Measurements from ENCODE around the gene NFIX. TPM values are rescaled to one million over a fixed set of nuclear protein-coding genes. Genes with fewer than 3 reads are reported as not detected.

Gene NFIX
- total and polyA plus RNA-seq, 9 of the 15 experiments (the other 6 are each of a cell fraction or from before 2014, with no cell fraction given), result 0.28 to 26.8 (median 5.4) TPM

DNA sequence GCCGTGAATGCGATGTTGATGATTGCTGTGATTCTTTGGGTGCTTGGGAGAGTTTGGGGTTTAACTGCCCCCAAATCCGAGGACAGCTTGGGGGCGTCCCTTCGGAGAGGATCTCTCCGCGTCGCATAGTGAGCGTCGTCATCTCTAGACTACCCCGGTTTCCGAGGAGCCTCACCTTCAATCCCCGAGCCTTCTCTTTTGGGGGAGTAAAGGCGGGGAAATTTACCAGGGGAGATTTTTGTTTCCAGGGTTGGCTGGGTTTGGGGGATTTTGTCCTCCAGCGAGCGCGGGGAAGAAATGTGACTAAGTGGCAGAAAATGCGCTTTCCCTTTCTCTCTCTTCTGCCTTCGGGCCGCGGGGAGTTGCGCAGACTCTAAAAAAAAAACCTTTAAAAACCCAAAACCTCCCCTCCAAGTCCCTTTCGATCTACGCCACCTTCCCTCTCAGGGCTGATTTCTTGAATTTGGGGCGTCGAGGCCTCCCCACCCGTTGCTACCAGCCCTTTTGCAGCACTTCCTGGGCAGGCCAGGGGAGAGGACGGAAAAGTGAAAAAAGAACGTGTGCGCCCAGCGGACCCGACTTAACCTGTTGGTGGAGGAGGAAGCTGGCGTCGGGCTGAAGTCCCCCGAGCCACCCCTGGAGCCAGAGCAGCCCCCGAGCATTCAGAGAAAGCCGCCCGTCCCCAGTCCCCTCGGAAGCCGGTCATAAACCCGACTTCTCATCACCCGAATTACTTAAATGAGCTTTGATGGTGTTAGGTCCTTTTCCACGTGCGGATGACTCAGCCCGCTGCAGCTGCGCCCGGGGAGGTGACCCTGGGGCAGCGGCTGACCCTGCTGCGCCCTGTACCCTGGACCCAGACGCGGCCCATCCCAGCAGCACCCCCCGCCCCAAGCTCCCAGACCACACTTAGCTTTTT lies 17.7 kb downstream of the NFIX start (continued):
- TF ChIP-seq, protein P1, sequence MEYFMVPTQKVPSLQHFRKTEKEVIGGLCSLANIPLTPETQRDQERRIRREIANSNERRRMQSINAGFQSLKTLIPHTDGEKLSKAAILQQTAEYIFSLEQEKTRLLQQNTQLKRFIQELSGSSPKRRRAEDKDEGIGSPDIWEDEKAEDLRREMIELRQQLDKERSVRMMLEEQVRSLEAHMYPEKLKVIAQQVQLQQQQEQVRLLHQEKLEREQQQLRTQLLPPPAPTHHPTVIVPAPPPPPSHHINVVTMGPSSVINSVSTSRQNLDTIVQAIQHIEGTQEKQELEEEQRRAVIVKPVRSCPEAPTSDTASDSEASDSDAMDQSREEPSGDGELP (CRISPR knock-in tag; IDR thresholded peaks at IDR 0.05; ENCODE audit: borderline replicate concordance), result peak; percentile 69
- TF ChIP-seq PURB (CRISPR knock-in tag; IDR thresholded peaks at IDR 0.05; ENCODE audit: low read depth) (no peak), ZNF143 (CRISPR knock-in tag; IDR thresholded peaks at IDR 0.05) (no peak), SRF (CRISPR knock-in tag; IDR thresholded peaks at IDR 0.05) (no peak), MECOM (CRISPR knock-in tag; IDR thresholded peaks at IDR 0.05) (no peak), HDGF (IDR thresholded peaks at IDR 0.05) (no peak), ZKSCAN1 (IDR thresholded peaks at IDR 0.05; ENCODE audit: low read depth, low read length) (no peak), ZNF780A (CRISPR knock-in tag; IDR thresholded peaks at IDR 0.05) (no peak), TBL1XR1 (IDR thresholded peaks at IDR 0.05; ENCODE audit: low read length in 2 of 2) (no peak), NR3C1 (CRISPR knock-in tag; IDR thresholded peaks at IDR 0.05) (no peak), RHOXF2B (CRISPR knock-in tag; conservative IDR thresholded peaks at IDR 0.05) (no peak), BMI1 (IDR thresholded peaks at IDR 0.05; ENCODE audit: low read length) (no peak), NFE2 (IDR thresholded peaks at IDR 0.05; ENCODE audit: low read depth) (peak; percentile 86), DNMT1 (IDR thresholded peaks at IDR 0.05) (no peak), SAFB (IDR thresholded peaks at IDR 0.05; ENCODE audit: borderline replicate concordance, low read depth, low read length) (no peak)
- TF ChIP-seq, protein P2, sequence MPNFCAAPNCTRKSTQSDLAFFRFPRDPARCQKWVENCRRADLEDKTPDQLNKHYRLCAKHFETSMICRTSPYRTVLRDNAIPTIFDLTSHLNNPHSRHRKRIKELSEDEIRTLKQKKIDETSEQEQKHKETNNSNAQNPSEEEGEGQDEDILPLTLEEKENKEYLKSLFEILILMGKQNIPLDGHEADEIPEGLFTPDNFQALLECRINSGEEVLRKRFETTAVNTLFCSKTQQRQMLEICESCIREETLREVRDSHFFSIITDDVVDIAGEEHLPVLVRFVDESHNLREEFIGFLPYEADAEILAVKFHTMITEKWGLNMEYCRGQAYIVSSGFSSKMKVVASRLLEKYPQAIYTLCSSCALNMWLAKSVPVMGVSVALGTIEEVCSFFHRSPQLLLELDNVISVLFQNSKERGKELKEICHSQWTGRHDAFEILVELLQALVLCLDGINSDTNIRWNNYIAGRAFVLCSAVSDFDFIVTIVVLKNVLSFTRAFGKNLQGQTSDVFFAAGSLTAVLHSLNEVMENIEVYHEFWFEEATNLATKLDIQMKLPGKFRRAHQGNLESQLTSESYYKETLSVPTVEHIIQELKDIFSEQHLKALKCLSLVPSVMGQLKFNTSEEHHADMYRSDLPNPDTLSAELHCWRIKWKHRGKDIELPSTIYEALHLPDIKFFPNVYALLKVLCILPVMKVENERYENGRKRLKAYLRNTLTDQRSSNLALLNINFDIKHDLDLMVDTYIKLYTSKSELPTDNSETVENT (CRISPR knock-in tag; IDR thresholded peaks at IDR 0.05), result no peak
- TF ChIP-seq, protein P3, sequence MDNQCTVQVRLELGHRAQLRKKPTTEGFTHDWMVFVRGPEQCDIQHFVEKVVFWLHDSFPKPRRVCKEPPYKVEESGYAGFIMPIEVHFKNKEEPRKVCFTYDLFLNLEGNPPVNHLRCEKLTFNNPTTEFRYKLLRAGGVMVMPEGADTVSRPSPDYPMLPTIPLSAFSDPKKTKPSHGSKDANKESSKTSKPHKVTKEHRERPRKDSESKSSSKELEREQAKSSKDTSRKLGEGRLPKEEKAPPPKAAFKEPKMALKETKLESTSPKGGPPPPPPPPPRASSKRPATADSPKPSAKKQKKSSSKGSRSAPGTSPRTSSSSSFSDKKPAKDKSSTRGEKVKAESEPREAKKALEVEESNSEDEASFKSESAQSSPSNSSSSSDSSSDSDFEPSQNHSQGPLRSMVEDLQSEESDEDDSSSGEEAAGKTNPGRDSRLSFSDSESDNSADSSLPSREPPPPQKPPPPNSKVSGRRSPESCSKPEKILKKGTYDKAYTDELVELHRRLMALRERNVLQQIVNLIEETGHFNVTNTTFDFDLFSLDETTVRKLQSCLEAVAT (IDR thresholded peaks at IDR 0.05), result no peak
- TF ChIP-seq, protein P4, sequence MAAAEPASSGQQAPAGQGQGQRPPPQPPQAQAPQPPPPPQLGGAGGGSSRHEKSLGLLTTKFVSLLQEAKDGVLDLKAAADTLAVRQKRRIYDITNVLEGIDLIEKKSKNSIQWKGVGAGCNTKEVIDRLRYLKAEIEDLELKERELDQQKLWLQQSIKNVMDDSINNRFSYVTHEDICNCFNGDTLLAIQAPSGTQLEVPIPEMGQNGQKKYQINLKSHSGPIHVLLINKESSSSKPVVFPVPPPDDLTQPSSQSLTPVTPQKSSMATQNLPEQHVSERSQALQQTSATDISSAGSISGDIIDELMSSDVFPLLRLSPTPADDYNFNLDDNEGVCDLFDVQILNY (CRISPR knock-in tag; IDR thresholded peaks at IDR 0.05), result no peak
